DND-41 (cell line): ENCODE results near the gene PER1.

ENCODE experiments used
- ATAC-seq: fragments of 200-7000 bp; cut with Tn5 transposase; 3 replicates; pipeline ENCODE4 v1.9.1; 2021; ENCODE audit warnings: low read depth; ENCODE audit not compliant: insufficient read depth
- DNase-seq: peaks from one replicate; pipeline ENCODE4 v3.0.0-alpha.2; 2020
- H2AFZ ChIP-seq: 2 replicates; pipeline ENCODE4 v1.6.0; 2012; ENCODE audit warnings: low read depth, low read length
- H3K27ac ChIP-seq: 2 replicates; pipeline ENCODE4 v1.5.1; 2012; ENCODE audit warnings: low read length, inconsistent platforms
- H3K27me3 ChIP-seq: fragments of 200-600 bp; sonication (generic); 2 replicates; pipeline ENCODE4 v1.6.0; 2012; ENCODE audit warnings: low read length, mild to moderate bottlenecking, inconsistent platforms; ENCODE audit not compliant: insufficient read depth, poor library complexity
- H3K36me3 ChIP-seq: 2 replicates; pipeline ENCODE4 v1.5.1; 2012; ENCODE audit warnings: low read length, inconsistent platforms; ENCODE audit not compliant: insufficient read depth
- H3K4me1 ChIP-seq: 2 replicates; pipeline ENCODE4 v1.5.1; 2012; ENCODE audit warnings: mild to moderate bottlenecking, low read length; ENCODE audit not compliant: insufficient read depth
- H3K4me2 ChIP-seq: 2 replicates; pipeline ENCODE4 v1.6.0; 2012; ENCODE audit warnings: mild to moderate bottlenecking, moderate library complexity, low read length, inconsistent platforms; ENCODE audit not compliant: insufficient read depth
- H3K4me3 ChIP-seq, 2 experiments: fragments of 200-600 bp in 1 of 2; shearing (Covaris generic) in 1 of 2; 2 replicates each; pipeline ENCODE4 v1.5.1; 2012 to 2016; ENCODE audit warnings: inconsistent platforms in 2 of 2, low read length in 2 of 2, mild to moderate bottlenecking in 2 of 2, low read depth in 1 of 2, moderate library complexity in 1 of 2
- H3K79me2 ChIP-seq: 2 replicates; pipeline ENCODE4 v1.6.0; 2012; ENCODE audit warnings: low read length, inconsistent platforms; ENCODE audit not compliant: insufficient read depth
- H3K9ac ChIP-seq: 2 replicates; pipeline ENCODE4 v1.6.0; 2012; ENCODE audit warnings: low read depth, mild to moderate bottlenecking, inconsistent platforms, low read length, moderate library complexity
- H3K9me3 ChIP-seq: 2 replicates; pipeline ENCODE4 v1.5.1; 2012; ENCODE audit warnings: low read length, moderate library complexity, mild to moderate bottlenecking, inconsistent platforms; ENCODE audit not compliant: insufficient read depth, severe bottlenecking
- H4K20me1 ChIP-seq: 2 replicates; pipeline ENCODE4 v1.6.0; 2012; ENCODE audit warnings: low read length; ENCODE audit not compliant: insufficient read depth
- CTCF ChIP-seq: IDR thresholded peaks from 2 replicates; pipeline ENCODE4 v1.5.1; 2012; ENCODE audit warnings: borderline replicate concordance, low read length, moderate library complexity, mild to moderate bottlenecking; ENCODE audit not compliant: poor library complexity, severe bottlenecking; ENCODE audit errors: extremely low read depth
- EZH2 ChIP-seq: IDR thresholded peaks from 3 replicates; pipeline ENCODE4 v1.6.1; 2012; ENCODE audit warnings: borderline replicate concordance, low read depth, mild to moderate bottlenecking, moderate library complexity, low read length, inconsistent platforms; ENCODE audit not compliant: severe bottlenecking

PER1 gene

GRCh38 chr17:8189711-8190477 is 37.7 kb upstream of the PER1 start, which contains the start of gene BORCS6:
Gene BORCS6, minus strand, starts transcription at chr17:8190180. Its CDS starts 40 bp downstream, at chr17:8190140.
- no peaks in the 10 kb centered on the region for H3K9me3 ChIP-seq
- H3K27me3 ChIP-seq: no peaks in the 10 kb centered on the region
- peak within 1 kb of the TSS; percentile 70 to 80 for H3K4me3 ChIP-seq
- H3K4me2 ChIP-seq: peak within 1 kb of the TSS; percentile 91
- H4K20me1 ChIP-seq: peaks cover 13% of the 10 kb centered on the region
- TF ChIP-seq CTCF (no peak), EZH2 (no peak)
- H2AFZ ChIP-seq: peak within 1 kb of the TSS; percentile 77
- peak within 1 kb of the TSS; percentile 99 for H3K27ac ChIP-seq
- H3K4me1 ChIP-seq: peaks cover 72% of the 10 kb centered on the region
- H3K79me2 ChIP-seq: peaks cover 17% of the 10 kb centered on the region
- H3K36me3 ChIP-seq: no peaks in the 10 kb centered on the region; the same call in 1 of the 2 replicates
- H3K9ac ChIP-seq: peak within 1 kb of the TSS; percentile 70
- DNase-seq: peak; percentile 98
- peak; percentile 76 for ATAC-seq

- H3K9me3 ChIP-seq: no peaks in the 10 kb centered on the region
- H3K4me2 ChIP-seq: peak overlapping the region; percentile 91
- H3K79me2 ChIP-seq: peaks cover 17% of the 10 kb centered on the region
- peaks cover 13% of the 10 kb centered on the region for H4K20me1 ChIP-seq
- H3K4me1 ChIP-seq: peaks cover 76% of the 10 kb centered on the region
- peak overlapping the region; percentile 70 for H3K9ac ChIP-seq
- peak overlapping the region; percentile 77 for H2AFZ ChIP-seq
- ATAC-seq (no peak), DNase-seq (peak; percentile 27)
- TF ChIP-seq CTCF (no peak), EZH2 (no peak)
- H3K27me3 ChIP-seq: no peaks in the 10 kb centered on the region
- H3K27ac ChIP-seq: peak overlapping the region; percentile 99
- peak overlapping the region; percentile 70 to 80; a peak in 3 of 4 replicates for H3K4me3 ChIP-seq
- no peaks in the 10 kb centered on the region; the same call in 1 of the 2 replicates for H3K36me3 ChIP-seq
These were observed 37.0 kb upstream of the PER1 start for GRCh38 chr17:8189041-8189710.

- Histone ChIP-seq H3K27ac (peak overlapping the region; percentile 99), H3K4me1 (peaks cover 75% of the 10 kb centered on the region), H4K20me1 (peaks cover 13% of the 10 kb centered on the region), H3K36me3 (no peaks in the 10 kb centered on the region; the same call in 1 of the 2 replicates), H3K27me3 (no peaks in the 10 kb centered on the region), H3K9ac (peak overlapping the region; percentile 70), H3K79me2 (peaks cover 17% of the 10 kb centered on the region), H2AFZ (no peak overlapping the region), H3K9me3 (no peaks in the 10 kb centered on the region), H3K4me2 (peak overlapping the region; percentile 91), H3K4me3 (peak overlapping the region; percentile 70 to 80; a peak in 3 of 4 replicates)
- DNase-seq (peak; percentile 26), ATAC-seq (no peak)
- TF ChIP-seq CTCF (no peak), EZH2 (no peak)
These were observed 36.1 kb upstream of the PER1 start for GRCh38 chr17:8188263-8188839.
